ENCODE data around the gene RFX8. TPM values are rescaled to one million over a fixed set of nuclear protein-coding genes. Genes with fewer than 3 reads are reported as not detected.
"Not testable (repeated sequence)": the region's sequence is repeated elsewhere in the genome, so short reads cannot be mapped to it uniquely, and the experiment has no call there.

The RFX8 gene
- polyA plus RNA-seq, 1 donor = 2.1 TPM

DNA sequence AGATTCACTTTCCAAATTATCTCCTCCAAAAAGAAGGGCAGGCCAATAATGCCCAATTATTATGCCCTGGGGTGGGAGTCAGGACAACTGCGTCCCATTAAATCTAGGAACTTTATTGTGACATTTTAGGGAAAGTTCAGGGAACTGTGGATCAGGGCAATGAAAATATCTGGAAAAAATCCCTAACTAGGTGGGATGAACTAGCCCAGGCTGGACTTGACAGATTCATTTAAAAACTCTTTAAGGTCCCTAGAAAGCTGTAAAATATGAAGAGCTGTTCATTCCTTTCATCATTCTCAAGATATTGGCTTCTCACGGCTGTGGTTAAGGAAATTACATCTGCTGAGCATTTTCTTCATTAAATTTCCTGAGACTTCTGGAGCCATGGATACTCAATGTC, 95.8 kb downstream of the RFX8 start:
- DNase-seq (ENCODE audit: low read depth) = no peak

DNA sequence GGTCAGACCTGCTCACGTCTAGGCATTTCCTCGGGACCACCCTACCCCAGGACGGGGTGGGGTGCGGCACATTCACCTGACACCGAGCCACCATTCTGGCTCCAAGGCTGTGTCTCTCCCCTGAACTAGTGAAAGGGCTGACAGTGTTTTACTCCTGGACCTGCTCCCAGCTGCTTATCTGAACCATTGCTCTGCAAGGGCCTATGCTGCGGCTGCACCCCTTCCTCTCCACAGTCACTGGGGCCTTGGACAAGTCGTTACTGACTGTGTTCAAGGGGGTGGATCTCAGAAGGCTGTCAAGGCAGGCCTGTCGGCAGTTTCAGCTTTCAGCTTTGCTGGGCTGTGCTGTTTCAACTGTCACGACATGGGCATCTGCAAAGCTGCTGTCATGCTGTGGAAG, 99.3 kb downstream of the RFX8 start:
- DNase-seq (ENCODE audit: low read depth) = no peak

DNA sequence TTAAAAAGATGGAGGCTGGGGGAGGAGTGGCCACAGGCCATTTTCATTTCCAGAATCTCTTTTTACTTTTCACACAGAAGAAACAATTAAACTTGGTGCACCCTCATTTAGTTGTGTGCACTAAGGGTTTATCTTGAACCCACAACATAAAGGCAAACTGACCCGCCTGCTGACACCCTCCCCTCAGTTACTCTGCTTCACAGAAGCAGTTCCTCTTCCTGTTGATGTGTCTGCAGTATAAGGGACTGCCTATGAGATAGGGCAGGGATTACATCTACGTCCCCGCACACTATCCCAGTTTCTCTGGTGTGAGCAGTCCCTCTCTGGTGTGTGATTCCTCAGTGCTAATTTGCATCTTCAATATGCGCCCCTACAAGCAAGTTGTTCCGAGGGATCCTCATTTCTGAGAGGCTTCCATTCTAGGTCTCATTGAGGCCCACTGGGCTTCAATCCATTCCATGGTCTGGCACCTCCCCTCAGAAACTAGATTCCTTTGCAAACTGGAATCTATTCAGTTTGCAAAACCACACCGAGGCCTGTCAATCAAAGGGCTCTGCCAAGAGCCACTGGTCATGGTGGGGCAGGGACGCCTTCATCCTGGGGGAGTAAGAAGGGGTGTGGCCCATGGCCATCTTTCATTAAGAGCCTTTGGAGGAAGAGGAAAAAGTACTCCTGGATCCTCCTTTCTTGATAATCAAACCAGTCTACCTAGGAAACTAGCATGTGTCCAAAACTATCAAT, 99.9 kb downstream of the RFX8 start:
- DNase-seq (ENCODE audit: low read depth) = no peak

DNA sequence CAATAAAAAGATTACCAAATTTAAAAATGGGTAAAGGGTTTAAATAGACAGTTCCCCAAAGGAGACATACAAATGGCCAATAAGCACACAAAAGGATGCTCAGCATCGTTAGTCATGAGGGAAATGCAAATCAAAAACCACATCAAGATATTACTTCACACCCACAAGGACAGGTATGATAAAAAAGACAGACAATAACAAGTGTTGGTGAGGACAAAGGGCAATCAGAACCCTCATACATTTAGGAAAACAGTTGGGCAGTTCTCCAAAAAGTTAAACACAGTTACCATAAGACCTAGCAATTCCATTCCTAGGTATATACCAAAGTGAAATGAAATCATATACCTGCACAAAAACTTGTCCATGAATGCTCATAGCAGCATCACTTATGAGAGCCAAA, 102.1 kb downstream of the RFX8 start:
- no peak for DNase-seq (ENCODE audit: low read depth)

DNA sequence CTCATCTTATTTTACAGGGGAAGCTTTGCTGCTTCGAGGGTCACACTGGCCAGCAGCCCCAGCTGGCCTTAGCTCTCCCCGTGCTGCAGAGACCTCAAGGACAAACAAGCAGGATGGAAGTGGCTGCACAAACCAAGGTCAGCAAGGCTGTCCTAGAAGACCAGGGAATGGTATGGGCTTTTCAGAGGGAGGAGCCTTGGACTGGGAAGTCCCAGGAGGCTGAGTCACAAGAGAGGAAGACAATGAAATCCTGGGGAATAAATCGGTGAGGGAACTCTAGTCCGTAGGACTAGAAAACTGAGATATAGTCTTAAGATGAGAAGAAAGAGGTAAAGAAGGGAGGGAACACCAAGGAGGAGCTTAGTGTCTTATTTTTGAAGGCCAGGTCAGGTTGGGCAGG, 103.3 kb downstream of the RFX8 start:
- DNase-seq (ENCODE audit: low read depth) = no peak

DNA sequence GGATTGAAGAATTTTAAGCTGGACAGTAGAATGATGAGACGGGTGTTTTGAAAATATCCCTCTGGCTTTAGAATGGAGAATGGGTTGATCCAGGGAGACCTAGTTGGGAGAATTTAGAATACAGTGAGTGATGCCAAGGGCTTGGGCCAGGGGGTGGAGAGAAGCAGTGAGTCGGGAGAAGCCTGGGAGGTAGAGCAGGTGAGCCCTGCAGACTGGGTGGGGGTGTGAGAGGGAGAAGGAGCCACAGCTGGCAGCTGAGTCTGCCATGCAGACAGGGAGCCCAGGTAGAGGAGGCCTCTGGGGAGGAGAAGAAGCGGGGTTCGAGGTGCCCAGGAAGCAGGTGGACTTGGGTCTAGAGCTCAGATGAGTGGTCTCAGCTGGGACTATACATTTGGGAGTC, 105.8 kb downstream of the RFX8 start:
- no peak for DNase-seq (ENCODE audit: low read depth)

DNA sequence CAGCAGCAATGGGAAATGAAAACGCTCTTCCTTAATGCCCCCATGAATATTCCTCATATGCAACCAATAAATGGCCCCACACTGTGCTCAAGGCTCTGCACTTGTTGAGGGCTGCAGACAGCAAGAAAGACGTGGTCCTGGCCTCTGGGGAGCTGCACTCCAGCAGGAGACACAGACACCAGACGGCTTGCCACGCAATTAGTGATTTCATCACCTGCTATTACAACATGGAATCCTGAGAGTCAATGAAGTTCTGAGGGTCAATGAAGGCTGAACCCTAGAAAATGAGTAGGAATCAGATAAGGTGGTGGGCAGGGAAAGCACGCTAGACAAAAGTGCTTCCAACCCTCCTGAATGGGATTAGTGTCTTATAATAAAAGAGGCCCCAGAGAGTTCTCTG, 106.5 kb downstream of the RFX8 start:
- DNase-seq (ENCODE audit: low read depth) = no peak

DNA sequence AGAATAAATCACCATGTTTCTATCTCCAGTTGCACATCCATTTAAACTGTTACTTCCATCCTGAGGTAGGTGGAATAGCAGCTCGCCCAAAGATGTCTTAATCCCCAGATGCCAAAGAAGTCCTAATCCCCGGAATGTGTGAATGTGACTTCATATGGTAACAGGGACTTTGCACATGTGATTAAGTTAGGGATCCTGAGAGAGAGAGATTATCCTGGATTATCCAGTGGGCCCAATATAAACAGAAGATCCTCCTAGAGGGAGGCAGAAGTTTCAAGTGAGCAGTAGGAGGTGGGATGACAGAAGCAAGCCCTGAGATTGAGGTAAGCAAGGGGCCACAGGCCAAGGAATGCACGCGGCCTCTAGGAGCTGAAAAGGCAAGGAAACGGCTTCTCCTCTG, 107.4 kb downstream of the RFX8 start:
- DNase-seq (ENCODE audit: low read depth) = no peak

DNA sequence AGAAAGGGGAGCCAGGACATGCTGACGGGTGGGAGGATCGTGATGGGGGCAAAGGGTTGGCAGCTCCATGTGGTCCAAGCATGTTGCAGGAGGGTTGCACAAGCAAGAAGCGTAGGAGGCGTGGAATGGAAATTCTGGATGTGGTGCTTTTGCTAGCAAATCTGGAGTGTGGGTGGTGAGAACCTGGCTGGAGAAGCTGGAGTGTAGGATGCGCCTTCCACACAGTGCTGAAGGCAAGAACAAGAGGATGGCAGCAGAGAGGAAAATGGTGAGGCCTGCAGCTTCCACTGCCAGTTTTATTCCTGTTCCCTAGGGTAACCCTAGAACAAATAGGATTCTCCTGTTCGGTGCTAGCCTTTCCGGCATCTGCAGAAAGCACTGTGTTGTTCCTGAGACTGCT, 110.0 kb downstream of the RFX8 start:
- no peak for DNase-seq (ENCODE audit: low read depth)

DNA sequence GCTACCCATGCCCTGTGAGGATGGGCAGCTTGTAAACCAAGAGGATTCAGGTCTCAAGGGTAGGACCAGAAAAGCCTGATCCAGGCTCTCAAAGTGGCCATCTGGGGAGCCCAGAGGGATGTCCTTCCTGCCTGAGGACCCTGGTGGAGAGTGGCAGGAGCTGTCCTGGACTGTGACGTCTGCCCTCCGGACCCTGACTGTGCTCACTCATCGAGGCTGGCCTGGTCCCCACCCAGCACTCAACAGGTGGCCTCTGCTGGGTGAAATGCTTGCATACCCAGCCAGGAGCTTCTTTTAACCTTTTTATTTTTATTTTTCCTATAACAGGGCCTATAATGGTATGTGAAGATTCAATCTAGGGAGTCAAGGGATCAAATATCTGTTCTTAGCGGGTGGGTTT, 112.1 kb downstream of the RFX8 start:
- no peak for DNase-seq (ENCODE audit: low read depth)

DNA sequence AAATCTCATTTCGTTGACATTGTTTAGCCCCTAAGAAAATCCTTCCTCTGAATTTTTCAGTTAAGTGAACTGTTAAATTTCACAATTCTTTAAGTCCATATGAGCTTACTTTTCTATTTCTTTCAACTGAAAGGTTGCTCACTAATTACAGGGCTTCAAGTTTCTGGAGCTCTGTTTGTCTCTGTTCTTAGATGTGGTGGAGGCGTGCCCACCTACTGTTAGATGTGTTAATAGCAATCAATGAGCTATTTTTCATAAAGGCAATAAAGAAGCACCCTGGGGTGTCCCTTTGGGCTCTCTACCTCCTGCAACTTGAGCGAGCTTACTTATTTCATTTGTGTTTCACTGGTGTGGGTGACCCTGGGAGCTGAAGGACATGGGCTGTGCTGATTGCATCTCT, 112.6 kb downstream of the RFX8 start:
- no peak for DNase-seq (ENCODE audit: low read depth)

DNA sequence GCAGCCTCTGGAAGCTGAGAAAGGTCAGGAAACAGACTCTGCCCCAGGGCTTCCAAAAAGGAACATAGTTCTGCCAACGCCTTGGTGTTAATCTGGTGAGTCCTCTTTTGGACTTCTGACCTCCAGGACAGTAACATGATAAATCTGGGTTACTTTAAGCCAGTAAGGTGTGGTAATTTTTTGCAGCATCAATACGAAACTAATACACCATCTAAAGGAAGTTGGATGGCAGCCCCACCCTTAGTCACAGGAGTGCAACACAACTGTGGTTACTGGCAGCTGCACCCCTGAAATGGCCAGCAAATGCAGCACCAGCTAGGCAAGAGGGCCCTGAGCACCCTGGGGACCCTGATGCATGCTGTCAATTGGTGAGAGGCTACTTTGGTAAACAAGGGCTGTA, 113.4 kb downstream of the RFX8 start:
- DNase-seq (ENCODE audit: low read depth) = no peak

DNA sequence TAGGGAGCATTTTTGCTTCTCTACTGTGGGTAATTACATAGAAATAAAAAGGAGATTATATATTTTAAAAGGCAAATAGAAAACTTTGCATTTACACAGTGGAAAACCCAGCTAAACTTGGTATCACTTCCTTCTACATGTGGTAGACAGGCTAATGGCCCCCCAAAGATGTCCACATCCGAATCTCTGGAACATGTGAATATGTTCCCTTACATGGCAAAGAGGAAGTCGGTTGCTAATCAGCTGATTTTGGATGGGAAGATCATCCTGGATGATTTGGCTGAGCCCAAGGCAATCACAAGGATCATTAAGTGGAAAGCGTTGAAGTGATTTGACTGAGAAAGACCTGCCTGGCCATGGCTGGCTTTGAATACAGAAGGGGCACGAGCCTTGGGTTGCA, 113.8 kb downstream of the RFX8 start:
- DNase-seq (ENCODE audit: low read depth) = no peak

DNA sequence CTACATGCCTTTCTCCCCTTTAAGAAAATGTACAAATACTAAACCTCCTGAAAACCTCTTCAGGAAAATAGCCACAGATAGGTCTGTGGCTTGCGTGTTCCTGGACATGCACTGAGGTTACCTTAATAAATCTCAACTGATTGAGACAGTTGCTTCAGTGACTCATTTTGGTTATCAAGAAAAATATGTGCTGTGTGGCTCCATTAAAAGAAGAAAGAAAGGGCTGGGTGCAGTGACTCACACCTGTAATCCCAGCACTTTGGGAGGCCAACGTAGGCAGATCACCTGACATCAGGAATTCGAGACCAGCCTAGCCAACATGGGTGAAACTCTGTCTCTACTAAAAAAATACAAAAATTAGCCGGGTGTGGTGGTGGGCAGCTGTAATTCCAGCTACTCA, 114.7 kb downstream of the RFX8 start:
- no peak for DNase-seq (ENCODE audit: low read depth)

DNA sequence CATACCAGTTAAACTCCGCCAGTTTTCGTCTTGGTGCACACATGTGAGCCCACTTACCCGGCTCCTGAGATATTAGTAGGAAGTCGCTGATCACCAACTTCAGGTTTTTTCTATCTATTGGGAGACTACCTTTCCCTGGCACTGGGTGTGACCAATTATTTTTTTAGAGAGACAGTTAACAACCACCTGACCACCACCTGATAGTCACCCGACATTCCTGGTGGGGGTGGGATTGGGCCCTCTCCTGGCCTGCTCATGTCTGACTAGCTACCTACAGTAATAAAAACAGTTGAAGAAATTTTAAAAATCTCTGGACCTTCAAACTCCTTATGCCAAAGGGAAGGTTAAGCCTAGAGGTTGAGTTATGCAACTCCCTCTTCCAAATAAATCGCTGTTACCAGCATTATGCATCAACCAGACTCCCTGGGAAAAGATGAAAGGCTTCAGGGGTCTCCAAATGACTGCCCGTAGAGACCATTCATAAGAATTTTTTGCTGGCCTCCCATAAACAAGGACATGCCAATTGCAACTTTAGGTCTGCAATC, 115.4 kb downstream of the RFX8 start:
- DNase-seq (ENCODE audit: low read depth) = no peak

DNA sequence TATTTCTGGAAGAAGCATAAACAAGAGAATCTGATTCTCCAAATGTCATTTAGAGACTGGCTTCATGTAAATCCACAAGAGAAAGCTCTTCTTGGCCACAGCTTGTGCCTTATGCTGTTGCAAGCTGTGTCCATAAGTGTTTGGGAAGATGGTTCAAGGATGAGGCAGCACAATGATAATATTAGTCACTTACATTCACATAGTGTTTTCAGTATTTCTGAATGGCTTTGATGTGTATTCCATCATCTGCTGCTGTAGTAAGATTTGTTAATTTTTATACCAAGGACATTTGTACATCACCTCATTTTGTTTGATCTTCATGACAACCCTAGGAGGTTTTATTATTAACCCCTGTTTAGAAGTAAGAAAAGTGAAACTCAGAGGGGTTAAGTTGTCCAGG, 117.5 kb downstream of the RFX8 start:
- no peak for DNase-seq (ENCODE audit: low read depth)

DNA sequence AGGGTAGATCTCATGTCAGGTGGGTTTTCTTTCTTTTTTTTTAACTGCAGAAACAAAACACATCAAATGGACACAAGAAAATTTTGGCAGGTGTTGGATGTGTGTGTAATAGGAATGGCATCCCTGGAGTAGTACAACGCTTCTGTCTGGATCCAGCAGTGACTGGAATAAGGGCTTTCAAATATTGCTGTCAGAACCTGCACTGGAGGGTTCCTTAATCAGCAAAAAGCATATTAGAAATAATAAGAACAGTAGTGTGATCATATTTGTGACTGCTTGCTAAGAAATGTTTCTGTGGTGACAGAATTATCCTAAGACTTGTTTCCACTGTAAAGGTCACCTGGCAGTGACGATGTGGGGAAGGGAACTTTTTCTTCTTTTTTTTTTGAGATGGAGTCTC, 118.4 kb downstream of the RFX8 start:
- no peak for DNase-seq (ENCODE audit: low read depth)

DNA sequence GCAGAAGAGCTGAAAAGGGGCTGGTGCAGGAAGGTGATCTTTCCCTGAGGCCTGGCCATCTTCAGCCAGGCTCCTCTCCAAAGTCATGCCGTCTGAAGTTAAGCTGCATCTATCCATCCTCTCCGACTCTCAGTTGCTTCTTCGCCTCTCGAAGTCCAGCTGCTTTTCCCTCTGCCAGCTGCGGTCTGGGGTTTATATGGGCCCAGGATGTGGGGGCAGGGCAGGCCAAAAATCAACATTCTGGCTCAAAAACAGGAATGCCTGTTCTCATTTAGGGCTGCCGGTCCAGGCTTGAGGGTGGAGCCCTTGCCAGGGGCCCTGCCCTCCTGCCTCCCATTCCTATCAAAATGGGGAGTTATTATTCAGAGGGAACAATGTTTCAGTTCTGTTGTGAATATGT, 118.9 kb downstream of the RFX8 start:
- no peak for DNase-seq (ENCODE audit: low read depth)

DNA sequence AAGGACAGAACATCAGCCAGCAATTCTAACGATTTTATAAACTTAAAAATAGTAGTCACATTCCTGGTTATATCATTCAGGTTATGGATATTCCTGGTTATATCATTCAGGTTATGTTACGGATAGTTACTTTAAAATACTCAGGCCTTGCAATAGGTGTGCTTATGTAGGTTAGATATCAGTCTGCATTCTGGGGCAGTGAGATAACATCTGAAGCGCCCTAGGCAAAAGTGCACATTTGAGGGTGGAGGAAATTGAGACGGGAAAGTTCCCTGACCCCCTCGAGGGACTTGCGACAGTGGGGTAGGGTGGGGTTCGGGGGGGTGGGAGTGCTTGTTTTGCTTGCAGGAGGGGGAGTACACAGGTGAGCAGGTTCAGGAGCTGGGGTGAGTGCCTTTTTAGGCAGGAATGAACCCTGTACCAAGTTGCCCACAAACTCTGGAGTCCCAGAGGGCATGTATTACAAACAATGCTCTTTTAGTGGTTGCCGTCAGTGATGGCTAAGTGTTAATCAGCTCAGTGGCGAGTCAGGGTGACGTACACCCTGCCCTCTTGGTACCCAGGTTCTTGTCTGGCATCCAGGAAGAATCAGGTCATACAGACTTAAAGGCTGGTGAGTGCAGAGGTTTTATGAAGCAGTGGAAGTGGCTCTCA, 119.4 kb downstream of the RFX8 start:
- DNase-seq (ENCODE audit: low read depth) = no peak

DNA sequence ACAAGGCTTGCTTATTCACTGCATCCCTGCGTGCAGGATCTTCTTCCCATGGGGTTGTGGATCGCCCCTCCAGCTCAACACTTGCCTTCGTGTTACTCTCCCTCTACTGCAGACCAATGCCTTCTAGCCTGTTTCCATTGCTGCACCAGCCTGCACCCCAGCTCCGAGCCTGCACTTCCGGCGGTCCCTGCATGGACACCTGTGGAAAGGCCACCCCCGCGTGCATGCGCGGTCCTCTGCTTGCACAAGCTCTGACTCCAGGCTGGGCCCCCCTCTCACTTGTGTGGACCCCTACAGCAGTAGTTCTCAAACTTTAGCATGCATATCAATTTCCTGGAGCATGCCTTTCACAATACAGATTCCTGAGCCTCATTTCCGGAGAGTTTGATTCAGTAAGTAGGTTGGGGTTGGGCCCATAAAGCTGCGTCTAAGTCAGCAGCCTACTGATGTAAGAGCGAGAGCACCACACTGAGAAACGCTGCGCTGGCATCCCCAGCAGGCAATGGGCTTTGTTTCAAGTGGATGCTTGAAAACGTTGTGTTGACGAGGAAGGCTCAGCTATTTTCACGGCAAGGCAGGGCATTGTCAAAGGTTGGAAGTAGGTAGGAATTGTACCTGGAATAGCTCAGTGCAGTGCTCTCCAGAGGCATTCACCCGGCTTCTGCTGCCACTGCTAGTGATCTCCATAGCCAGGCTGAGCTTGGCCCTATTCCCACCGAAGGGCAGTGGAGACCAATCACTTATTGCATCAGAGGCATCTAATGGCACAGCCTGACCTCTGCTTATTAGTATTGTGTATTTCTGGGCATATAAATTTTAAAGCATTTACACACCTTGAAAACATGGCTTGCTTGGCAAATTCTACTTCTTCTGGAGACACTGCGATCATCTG, 120.2 kb downstream of the RFX8 start:
- DNase-seq (ENCODE audit: low read depth) = no peak

DNA sequence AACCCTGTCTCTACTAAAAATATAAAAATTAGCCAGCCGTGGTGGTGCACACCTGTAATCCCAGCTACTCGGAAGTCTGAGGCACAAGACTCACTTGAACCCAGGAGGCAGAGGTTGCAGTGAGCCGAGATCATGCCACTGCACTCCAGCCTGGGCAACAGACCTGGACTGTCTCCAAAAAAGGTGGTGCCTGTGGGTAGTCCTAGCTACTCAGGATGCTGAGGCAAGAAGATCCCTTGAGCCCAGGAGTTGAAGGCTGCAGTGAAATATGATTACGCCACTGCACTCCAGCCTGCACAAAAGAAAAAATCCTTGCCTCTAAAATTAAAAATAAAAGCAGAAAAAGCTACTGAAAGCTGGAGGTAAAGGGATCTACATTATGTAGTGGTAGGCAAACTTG, 122.3 kb downstream of the RFX8 start:
- not testable (repeated sequence) for DNase-seq (ENCODE audit: low read depth)

DNA sequence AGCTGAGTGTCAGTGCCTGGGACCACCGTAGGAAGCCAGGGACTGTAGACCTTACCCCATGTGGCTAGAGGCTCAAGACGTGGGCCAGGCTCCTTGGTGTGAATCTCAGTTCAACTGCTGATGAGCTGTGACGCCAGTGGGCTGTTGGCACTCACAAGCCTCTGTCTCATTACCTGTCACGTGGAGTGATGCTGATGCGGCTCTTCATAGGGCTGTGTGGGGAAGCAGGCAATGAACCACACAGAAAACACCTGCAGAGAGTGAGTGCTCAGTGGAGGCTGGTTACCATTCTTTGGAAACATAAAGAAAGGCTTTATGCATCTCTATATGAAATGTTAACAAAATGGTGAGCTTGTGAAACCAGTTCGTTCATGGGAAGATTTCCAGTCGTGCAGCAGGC, 123.7 kb downstream of the RFX8 start:
- DNase-seq (ENCODE audit: low read depth) = no peak
